PFSK-1 (cell line): ENCODE results near the gene POMT1.

ENCODE experiments used
- FOXP2 ChIP-seq: optimal IDR thresholded peaks from 2 replicates; pipeline ENCODE3; 2011; ENCODE audit warnings: borderline replicate concordance, control low read depth, inconsistent platforms; ENCODE audit not compliant: insufficient read depth; ENCODE audit errors: extremely low read length, extremely low read depth
- POLR2AphosphoS5 ChIP-seq: IDR thresholded peaks from 2 replicates; pipeline ENCODE4 v1.6.1; 2012; ENCODE audit warnings: low read depth, mild to moderate bottlenecking, control low read depth, low read length, moderate library complexity
- REST ChIP-seq, 2 experiments: IDR thresholded peaks; 2 replicates each; pipeline versions ENCODE4 v1.6.1 to v1.8.0; 2011 to 2012; ENCODE audit warnings: low read depth in 2 of 2, low read length in 2 of 2, control low read depth in 1 of 2, inconsistent platforms in 1 of 2, mild to moderate bottlenecking in 1 of 2, moderate library complexity in 1 of 2; ENCODE audit not compliant: insufficient read depth in 1 of 2
- SIN3A ChIP-seq: IDR thresholded peaks from 2 replicates; pipeline ENCODE4 v1.6.1; 2012; ENCODE audit warnings: mild to moderate bottlenecking, low read length, moderate library complexity, borderline replicate concordance; ENCODE audit not compliant: insufficient read depth
- TAF1 ChIP-seq: IDR thresholded peaks from 2 replicates; pipeline ENCODE4 v1.6.1; 2012; ENCODE audit warnings: low read length, control low read depth, borderline replicate concordance; ENCODE audit not compliant: insufficient read depth

DNA sequence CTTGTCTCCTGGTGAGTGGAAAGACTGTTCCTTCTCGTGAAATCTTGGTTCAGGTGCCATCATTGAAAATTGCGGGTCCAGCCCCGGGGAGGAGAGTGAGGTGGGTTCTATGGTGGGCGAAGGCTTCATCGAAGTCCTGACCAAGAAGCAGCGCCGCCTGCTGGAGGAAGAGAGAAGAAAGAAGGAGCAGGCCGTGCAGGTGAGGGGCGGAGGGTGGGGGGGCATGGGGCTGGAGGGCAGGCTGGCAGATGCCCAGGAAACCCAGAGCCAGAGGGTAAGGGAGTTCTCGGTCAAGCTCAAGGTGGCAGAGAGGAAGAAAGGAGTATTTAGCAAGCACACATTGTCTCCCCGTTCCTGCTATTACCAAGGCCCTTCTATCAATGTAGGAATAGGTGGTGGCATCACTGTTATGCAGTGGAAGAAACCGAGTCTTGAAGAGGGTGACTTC, 24.3 kb upstream of the POMT1 start:
- TF ChIP-seq SIN3A (no peak), REST (IDR thresholded peaks at IDR 0.05; ENCODE audit: insufficient read depth in 1 of 2, low read depth in 2 of 2, low read length in 2 of 2) (no peak), POLR2AphosphoS5 (no peak), TAF1 (no peak), FOXP2 (no peak)
